Chondrocyte (in vitro differentiated cells): ENCODE data around the gene GOLGA1. TPM values are rescaled to one million over a fixed set of nuclear protein-coding genes. Genes with fewer than 3 reads are reported as not detected.
A peak's percentile ranks its signal among the peaks of the same experiment; 100 is the strongest.

ENCODE experiments used
- DNase-seq: peaks from one replicate; pipeline ENCODE4 v3.0.0; 2021; ENCODE audit warnings: mixed read lengths, low spot score
- H3K27ac Mint-ChIP-seq: one replicate; pipeline ENCODE4 v1.8.0; 2021; ENCODE audit warnings: mild to moderate bottlenecking, moderate library complexity, mixed read lengths; ENCODE audit not compliant: unreplicated experiment
- H3K27me3 Mint-ChIP-seq: 2 replicates; pipeline ENCODE4 v1.8.0; 2021; ENCODE audit warnings: low read depth, mixed read lengths
- H3K36me3 Mint-ChIP-seq: 2 replicates; pipeline ENCODE4 v1.8.0; 2021; ENCODE audit warnings: low read depth, mixed read lengths
- H3K4me1 Mint-ChIP-seq: 2 replicates; pipeline ENCODE4 v1.8.0; 2021; ENCODE audit warnings: low read depth, mild to moderate bottlenecking, mixed read lengths
- H3K4me3 Mint-ChIP-seq: one replicate; pipeline ENCODE4 v1.8.0; 2021; ENCODE audit warnings: mild to moderate bottlenecking, moderate library complexity, mixed read lengths; ENCODE audit not compliant: unreplicated experiment
- H3K9me3 Mint-ChIP-seq: 2 replicates; pipeline ENCODE4 v1.8.0; 2021; ENCODE audit warnings: low read depth, mixed read lengths
- total RNA-seq: library from RNA; stranded (reverse); gene quantifications from 3 replicates; pipeline ENCODE4 v1.2.1, GENCODE V29; 2021
- TF ChIP-seq, protein P1 (sequence below): fragments of 200-600 bp; sonication (generic); IDR thresholded peaks from 2 replicates; pipeline ENCODE4 v1.5.0; 2021; ENCODE audit warnings: antibody characterized with exemption, mild to moderate bottlenecking, moderate library complexity

Gene GOLGA1
- total RNA-seq, 1 donor from 2014 or later, result 25.0 TPM

DNA sequence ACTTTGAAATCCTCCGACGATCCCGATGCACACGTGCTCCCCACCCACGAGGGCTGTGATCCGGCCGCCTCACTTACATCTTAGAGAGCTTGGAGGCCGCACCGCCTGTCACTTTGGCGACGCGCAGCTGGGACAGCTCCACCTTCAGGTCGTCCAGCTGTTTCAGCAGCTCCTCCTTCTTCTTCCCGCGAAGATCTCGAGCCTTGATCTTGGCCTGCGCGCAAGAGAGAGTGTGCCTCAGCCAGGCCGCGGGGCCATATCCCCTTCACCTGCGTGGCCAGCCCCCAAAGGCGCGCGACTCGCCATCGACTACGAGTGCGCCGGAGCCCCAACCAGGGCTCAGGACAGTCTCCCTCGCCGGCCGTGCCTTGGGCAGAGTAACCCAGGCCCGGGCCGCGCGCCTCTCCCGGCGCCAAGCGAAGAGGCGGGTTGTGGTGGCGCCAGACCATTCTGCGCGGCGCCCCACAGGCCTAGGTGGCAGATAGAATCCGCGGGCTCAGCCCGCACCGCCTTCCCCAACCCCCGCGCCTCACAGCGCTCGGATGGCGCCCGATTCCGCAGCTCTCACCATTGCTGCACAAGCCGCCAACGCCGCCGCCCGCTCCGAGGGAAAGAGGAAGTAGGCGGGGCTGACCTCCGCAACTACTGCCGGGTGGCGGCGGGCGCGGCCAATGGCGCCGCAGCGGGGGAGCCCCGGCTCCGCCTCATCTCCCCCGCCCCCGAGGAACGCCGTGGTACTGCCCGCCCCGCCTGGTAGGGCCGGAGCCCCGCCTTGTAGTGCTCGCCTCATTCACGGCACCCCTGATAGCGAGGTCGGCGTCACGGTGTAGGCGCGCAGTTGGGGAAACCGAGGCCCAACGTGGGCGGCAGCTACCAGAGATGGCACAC is 79.3 kb downstream of the GOLGA1 start, which contains the start of the genes ARPC5L and RPL35:
TSS of gene ARPC5L (plus strand) at position 789 of the 888 bp plus-strand sequence. CDS start 7,161 bp downstream, outside the sequence.
TSS of gene RPL35 (minus strand) at position 616 of the 888 bp plus-strand sequence. CDS start at position 571, 45 bp downstream.
- Mint-ChIP-seq H3K27ac (peak within 1 kb of the TSS; percentile 97), H3K36me3 (peaks cover 15% of the 10 kb centered on the region), H3K9me3 (no peaks in the 10 kb centered on the region), H3K4me1 (peaks cover 35% of the 10 kb centered on the region), H3K4me3 (peak within 1 kb of the TSS; percentile 90), H3K27me3 (no peaks in the 10 kb centered on the region)
- TF ChIP-seq, protein P1, sequence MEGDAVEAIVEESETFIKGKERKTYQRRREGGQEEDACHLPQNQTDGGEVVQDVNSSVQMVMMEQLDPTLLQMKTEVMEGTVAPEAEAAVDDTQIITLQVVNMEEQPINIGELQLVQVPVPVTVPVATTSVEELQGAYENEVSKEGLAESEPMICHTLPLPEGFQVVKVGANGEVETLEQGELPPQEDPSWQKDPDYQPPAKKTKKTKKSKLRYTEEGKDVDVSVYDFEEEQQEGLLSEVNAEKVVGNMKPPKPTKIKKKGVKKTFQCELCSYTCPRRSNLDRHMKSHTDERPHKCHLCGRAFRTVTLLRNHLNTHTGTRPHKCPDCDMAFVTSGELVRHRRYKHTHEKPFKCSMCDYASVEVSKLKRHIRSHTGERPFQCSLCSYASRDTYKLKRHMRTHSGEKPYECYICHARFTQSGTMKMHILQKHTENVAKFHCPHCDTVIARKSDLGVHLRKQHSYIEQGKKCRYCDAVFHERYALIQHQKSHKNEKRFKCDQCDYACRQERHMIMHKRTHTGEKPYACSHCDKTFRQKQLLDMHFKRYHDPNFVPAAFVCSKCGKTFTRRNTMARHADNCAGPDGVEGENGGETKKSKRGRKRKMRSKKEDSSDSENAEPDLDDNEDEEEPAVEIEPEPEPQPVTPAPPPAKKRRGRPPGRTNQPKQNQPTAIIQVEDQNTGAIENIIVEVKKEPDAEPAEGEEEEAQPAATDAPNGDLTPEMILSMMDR, result peak; percentile 74
- DNase-seq, result peak; percentile 97

DNA sequence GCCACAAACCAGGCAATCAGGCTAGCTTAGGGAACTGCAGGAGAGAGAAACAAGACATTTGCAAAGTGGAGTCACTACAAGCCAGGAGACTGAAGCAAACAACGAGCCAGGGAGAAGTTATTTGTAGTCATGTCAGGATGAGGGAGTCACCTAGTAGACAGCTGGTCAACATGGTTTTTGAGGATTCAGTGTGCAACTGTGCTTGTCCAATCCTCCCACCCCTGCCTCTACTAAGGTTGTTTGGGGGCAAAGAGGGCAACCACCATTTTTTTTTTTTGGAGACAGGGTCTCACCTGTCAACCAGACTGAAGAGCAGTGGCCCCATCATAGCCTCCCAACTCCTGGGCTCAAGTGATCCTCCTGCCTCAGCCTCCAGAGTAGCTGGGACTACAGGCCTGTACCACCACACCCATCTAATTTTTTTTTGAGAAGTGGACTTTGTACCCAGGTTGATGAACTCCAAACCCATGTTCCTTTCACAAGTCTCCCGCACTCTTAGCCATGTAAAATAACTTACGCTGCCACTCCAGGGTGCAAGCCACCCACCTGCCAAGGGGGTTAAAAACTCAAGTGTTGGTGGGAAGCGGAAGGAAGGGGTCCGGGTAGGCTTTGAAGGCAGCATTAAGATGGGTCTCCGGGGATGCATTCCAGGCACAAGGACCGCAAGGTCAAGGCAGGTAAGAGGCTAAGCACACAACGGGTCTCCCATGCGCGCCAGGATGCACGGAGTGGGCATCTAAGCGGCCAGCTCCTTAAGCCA is 80.1 kb downstream of the GOLGA1 start:
- no peak for DNase-seq
- TF ChIP-seq, protein P1, result no peak
- Mint-ChIP-seq H3K4me1 (peaks cover 35% of the 10 kb centered on the region), H3K27me3 (no peaks in the 10 kb centered on the region), H3K36me3 (peaks cover 15% of the 10 kb centered on the region), H3K9me3 (no peaks in the 10 kb centered on the region), H3K27ac (peak overlapping the region; percentile 92), H3K4me3 (peak overlapping the region; percentile 90)

DNA sequence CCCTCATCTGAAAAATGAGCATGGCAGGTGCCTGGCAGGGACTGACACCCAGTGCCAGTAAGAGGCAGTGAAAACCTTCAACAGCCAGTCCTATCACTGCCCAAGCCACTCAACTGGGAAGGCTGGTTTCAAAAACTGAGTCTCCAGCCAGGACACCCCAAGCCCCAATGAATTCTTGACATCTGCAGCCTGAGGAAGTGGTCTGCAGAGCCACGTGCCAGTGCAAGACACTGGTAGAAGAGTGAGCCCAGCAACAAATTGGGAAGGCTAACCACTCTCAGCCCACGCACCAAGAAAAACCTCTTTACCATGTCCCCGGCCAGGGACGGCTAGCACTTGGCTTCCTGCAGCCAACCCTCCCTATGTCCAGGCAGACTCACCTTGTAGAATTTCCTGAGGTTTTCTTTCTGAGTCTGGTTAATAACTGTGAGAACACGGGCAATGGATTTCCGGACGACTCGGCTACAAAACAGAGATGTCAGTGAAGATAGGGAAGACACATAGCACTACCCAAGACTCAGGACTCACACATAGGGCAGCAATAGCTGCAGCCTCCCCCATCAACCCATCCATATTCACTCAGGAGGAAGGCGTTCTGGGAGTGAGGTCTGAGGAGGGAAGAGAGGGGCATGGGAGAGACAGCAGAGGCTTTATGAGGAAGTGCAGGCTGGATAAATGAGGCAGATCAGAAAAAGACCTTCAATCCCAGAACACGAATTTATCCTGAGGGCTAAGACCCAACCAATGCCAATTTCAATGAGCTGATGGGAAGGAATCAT is 80.9 kb downstream of the GOLGA1 start:
- Mint-ChIP-seq H3K4me3 (peak overlapping the region; percentile 90), H3K27ac (no peak overlapping the region), H3K36me3 (peaks cover 15% of the 10 kb centered on the region), H3K27me3 (no peaks in the 10 kb centered on the region), H3K9me3 (no peaks in the 10 kb centered on the region), H3K4me1 (peaks cover 36% of the 10 kb centered on the region)
- TF ChIP-seq, protein P1, result no peak
- no peak for DNase-seq

- TF ChIP-seq, protein P1, result no peak
- Mint-ChIP-seq H3K27me3 (no peaks in the 10 kb centered on the region), H3K4me1 (peaks cover 39% of the 10 kb centered on the region), H3K27ac (no peak overlapping the region), H3K9me3 (no peaks in the 10 kb centered on the region), H3K4me3 (no peak overlapping the region), H3K36me3 (peaks cover 15% of the 10 kb centered on the region)
- no peak for DNase-seq
These were observed 82.4 kb downstream of the GOLGA1 start for GRCh38 chr9:124858330-124859046.
